Measurements from ENCODE around the gene DRAXIN.

DRAXIN gene

DNA sequence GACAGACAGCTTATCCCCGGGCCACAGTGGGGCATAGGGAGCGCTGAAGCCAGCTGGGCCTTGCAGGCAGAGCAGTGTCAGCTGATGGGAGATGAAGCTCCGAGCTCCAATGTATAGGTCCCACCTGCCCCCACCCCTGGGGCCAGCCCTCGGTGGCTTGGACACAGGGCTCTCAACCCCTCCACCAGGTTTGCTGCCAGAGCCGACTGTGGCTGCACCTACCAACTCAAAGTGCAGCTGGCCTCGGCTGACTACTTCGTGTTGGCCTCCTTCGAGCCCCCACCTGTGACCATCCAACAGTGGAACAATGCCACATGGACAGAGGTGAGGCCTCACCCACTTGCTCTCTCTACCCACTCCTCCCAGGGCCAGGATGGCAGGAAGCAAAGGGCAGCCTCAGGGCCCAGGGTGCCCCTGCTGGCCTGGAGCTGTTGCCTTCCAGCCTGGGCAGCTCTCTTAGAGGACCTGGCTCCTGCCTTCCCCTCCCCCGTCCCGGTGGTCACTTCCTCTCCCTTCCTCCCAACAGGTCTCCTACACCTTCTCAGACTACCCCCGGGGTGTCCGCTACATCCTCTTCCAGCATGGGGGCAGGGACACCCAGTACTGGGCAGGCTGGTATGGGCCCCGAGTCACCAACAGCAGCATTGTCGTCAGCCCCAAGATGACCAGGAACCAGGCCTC lies 18.3 kb upstream of the DRAXIN start:
- DNase-seq (ENCODE audit: extremely low spot score): no peak
- ChIA-PET CTCF (interaction anchor here (1.4 kb wide), 1 partner anchor 9 kb away, joined by 5 read pairs; the partner anchor contains the start of gene FBXO6), POLR2A (interaction anchor here (0.8 to 1.3 kb wide), 2 partner anchors 11 to 34 kb away, joined by 3 read pairs; no protein-coding TSS in a partner anchor)
- no peak for TF ChIP-seq ZNF384 (IDR thresholded peaks at IDR 0.05)
- TF ChIP-seq BHLHE40 (IDR thresholded peaks at IDR 0.05; ENCODE audit: borderline replicate concordance): no peak
- no peak for TF ChIP-seq LEF1 (IDR thresholded peaks at IDR 0.05; ENCODE audit: borderline replicate concordance)
- no peak for TF ChIP-seq PKNOX1 (IDR thresholded peaks at IDR 0.05)
- no peak for TF ChIP-seq SUZ12 (IDR thresholded peaks at IDR 0.05)
- no peak for TF ChIP-seq HDGF (IDR thresholded peaks at IDR 0.05; ENCODE audit: borderline replicate concordance)
- no peak for TF ChIP-seq FOXK2 (IDR thresholded peaks at IDR 0.05)
- no peak for TF ChIP-seq CTBP1 (IDR thresholded peaks at IDR 0.05; ENCODE audit: borderline replicate concordance)
- no peak for TF ChIP-seq FOXM1 (IDR thresholded peaks at IDR 0.05; ENCODE audit: borderline replicate concordance)
- no peak for TF ChIP-seq FOXA1 (IDR thresholded peaks at IDR 0.05)
- no peak for TF ChIP-seq ARNT (IDR thresholded peaks at IDR 0.05)
- TF ChIP-seq ELF4 (IDR thresholded peaks at IDR 0.05): no peak
- TF ChIP-seq NFRKB (IDR thresholded peaks at IDR 0.05): no peak
- TF ChIP-seq SP1 (IDR thresholded peaks at IDR 0.05): no peak
- no peak for TF ChIP-seq L3MBTL2 (conservative IDR thresholded peaks at IDR 0.05)
- TF ChIP-seq TARDBP (IDR thresholded peaks at IDR 0.05): no peak

- POLR2A ChIA-PET: interaction anchor here (0.8 kb wide), 1 partner anchor 33 kb away, joined by 3 read pairs; no protein-coding TSS in a partner anchor
- CTCF ChIA-PET: no interaction called here
- DNase-seq (ENCODE audit: extremely low spot score): no peak
- TF ChIP-seq ZNF384 (IDR thresholded peaks at IDR 0.05) (no peak), SP1 (IDR thresholded peaks at IDR 0.05) (no peak), CTBP1 (IDR thresholded peaks at IDR 0.05; ENCODE audit: borderline replicate concordance) (no peak), TARDBP (IDR thresholded peaks at IDR 0.05) (no peak), LEF1 (IDR thresholded peaks at IDR 0.05; ENCODE audit: borderline replicate concordance) (no peak), L3MBTL2 (conservative IDR thresholded peaks at IDR 0.05) (no peak), PKNOX1 (IDR thresholded peaks at IDR 0.05) (no peak), BHLHE40 (IDR thresholded peaks at IDR 0.05; ENCODE audit: borderline replicate concordance) (no peak), ELF4 (IDR thresholded peaks at IDR 0.05) (no peak), SUZ12 (IDR thresholded peaks at IDR 0.05) (no peak), ARNT (IDR thresholded peaks at IDR 0.05) (no peak), FOXM1 (IDR thresholded peaks at IDR 0.05; ENCODE audit: borderline replicate concordance) (no peak), FOXK2 (IDR thresholded peaks at IDR 0.05) (no peak), HDGF (IDR thresholded peaks at IDR 0.05; ENCODE audit: borderline replicate concordance) (no peak), FOXA1 (IDR thresholded peaks at IDR 0.05) (no peak), NFRKB (IDR thresholded peaks at IDR 0.05) (no peak)
These were observed 17.0 kb upstream of the DRAXIN start for GRCh38 chr1:11674488-11674887.

GRCh38 chr1:11675325-11675724 lies 16.2 kb upstream of the DRAXIN start:
- no peak for DNase-seq (ENCODE audit: extremely low spot score)
- ChIA-PET POLR2A (interaction anchor here (0.9 kb wide), 1 partner anchor 11 kb away, joined by 4 read pairs; the partner anchor contains the start of gene FBXO6), CTCF (no interaction called here)
- TF ChIP-seq BHLHE40 (IDR thresholded peaks at IDR 0.05; ENCODE audit: borderline replicate concordance): no peak
- TF ChIP-seq SUZ12 (IDR thresholded peaks at IDR 0.05): no peak
- TF ChIP-seq PKNOX1 (IDR thresholded peaks at IDR 0.05): no peak
- no peak for TF ChIP-seq CTBP1 (IDR thresholded peaks at IDR 0.05; ENCODE audit: borderline replicate concordance)
- no peak for TF ChIP-seq TARDBP (IDR thresholded peaks at IDR 0.05)
- TF ChIP-seq HDGF (IDR thresholded peaks at IDR 0.05; ENCODE audit: borderline replicate concordance): no peak
- no peak for TF ChIP-seq FOXM1 (IDR thresholded peaks at IDR 0.05; ENCODE audit: borderline replicate concordance)
- TF ChIP-seq SP1 (IDR thresholded peaks at IDR 0.05): no peak
- no peak for TF ChIP-seq NFRKB (IDR thresholded peaks at IDR 0.05)
- TF ChIP-seq LEF1 (IDR thresholded peaks at IDR 0.05; ENCODE audit: borderline replicate concordance): no peak
- no peak for TF ChIP-seq ELF4 (IDR thresholded peaks at IDR 0.05)
- no peak for TF ChIP-seq ZNF384 (IDR thresholded peaks at IDR 0.05)
- TF ChIP-seq L3MBTL2 (conservative IDR thresholded peaks at IDR 0.05): no peak
- TF ChIP-seq ARNT (IDR thresholded peaks at IDR 0.05): no peak
- no peak for TF ChIP-seq FOXK2 (IDR thresholded peaks at IDR 0.05)
- no peak for TF ChIP-seq FOXA1 (IDR thresholded peaks at IDR 0.05)

GRCh38 chr1:11676386-11677103 lies 15.0 kb upstream of the DRAXIN start:
- TF ChIP-seq BHLHE40 (IDR thresholded peaks at IDR 0.05; ENCODE audit: borderline replicate concordance) (no peak), L3MBTL2 (conservative IDR thresholded peaks at IDR 0.05) (no peak), NFRKB (IDR thresholded peaks at IDR 0.05) (no peak), ZNF384 (IDR thresholded peaks at IDR 0.05) (no peak), HDGF (IDR thresholded peaks at IDR 0.05; ENCODE audit: borderline replicate concordance) (no peak), PKNOX1 (IDR thresholded peaks at IDR 0.05) (no peak), FOXK2 (IDR thresholded peaks at IDR 0.05) (no peak), SUZ12 (IDR thresholded peaks at IDR 0.05) (no peak), ARNT (IDR thresholded peaks at IDR 0.05) (no peak), FOXM1 (IDR thresholded peaks at IDR 0.05; ENCODE audit: borderline replicate concordance) (no peak), SP1 (IDR thresholded peaks at IDR 0.05) (no peak), LEF1 (IDR thresholded peaks at IDR 0.05; ENCODE audit: borderline replicate concordance) (no peak)
- ChIA-PET CTCF (no interaction called here), POLR2A (no interaction called here)
- no peak for DNase-seq (ENCODE audit: extremely low spot score)
